Measurements from ENCODE around the gene LRCH3.
A peak's percentile ranks its signal among the peaks of the same experiment; 100 is the strongest.

Gene LRCH3

GRCh38 chr3:197833930-197834715, 43.1 kb downstream of the LRCH3 start:
- DNase-seq (ENCODE audit: low read depth in 2 of 3, low spot score in 2 of 3): no peak

DNA sequence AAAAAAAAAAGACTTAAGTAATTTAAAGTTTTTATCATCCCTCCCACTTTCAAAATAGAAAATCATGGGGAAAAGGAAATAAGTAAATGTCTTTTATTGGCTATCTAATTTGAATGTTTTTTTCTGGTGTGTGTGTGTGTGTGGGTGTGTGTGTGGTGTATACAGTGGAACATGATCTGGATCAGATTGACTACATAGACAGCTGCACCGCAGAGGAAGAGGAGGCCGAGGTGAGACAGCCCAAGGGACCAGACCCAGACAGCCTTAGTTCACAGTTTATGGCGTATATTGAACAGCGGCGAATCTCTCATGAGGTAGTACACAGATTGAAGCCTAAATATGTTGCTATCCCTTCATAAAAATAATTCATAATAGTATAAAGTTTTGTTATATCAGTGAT, 44.5 kb downstream of the LRCH3 start:
- no peak for DNase-seq (ENCODE audit: low read depth in 2 of 3, low spot score in 2 of 3)

DNA sequence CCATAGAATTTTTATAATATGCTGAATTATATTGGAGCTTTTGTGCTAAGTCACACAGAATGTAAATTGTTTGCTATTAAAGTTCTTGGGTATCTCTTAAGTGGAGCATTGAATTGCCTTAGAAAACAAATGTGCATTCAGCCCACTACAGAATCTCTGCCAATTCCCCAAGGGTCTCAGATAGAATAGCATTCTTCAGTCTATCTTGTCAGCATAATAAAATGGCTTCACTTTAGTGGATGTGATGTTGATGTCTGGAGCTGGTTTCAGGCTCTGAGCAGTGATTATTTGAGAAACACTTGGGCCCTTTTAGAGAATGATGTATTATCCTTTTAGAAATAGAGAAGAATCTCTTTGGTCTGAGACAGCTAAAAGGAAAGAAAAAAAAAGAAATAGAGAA, 45.2 kb downstream of the LRCH3 start:
- no peak for DNase-seq (ENCODE audit: low read depth in 2 of 3, low spot score in 2 of 3)

DNA sequence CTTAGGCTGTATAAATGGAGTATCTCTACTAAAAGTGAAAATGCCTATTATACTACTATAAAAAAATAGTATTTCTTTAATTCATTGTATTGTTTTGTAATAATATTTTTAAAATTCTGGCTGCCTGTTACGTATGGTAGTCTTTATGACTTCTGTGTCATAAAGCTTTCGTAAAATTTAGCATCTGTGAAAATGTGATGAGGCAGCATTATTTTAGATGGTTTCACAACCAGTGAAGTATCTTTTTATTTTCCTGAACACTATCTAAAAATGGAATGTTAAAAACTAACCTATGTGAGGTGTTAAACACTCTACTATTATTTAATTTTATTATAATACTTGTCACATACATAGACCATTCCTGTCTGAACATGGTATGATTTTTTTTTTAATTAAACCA, 46.2 kb downstream of the LRCH3 start:
- DNase-seq (ENCODE audit: low read depth in 2 of 3, low spot score in 2 of 3): no peak

GRCh38 chr3:197841789-197842188, 50.7 kb downstream of the LRCH3 start:
- DNase-seq (ENCODE audit: low read depth in 2 of 3, low spot score in 2 of 3): no peak

DNA sequence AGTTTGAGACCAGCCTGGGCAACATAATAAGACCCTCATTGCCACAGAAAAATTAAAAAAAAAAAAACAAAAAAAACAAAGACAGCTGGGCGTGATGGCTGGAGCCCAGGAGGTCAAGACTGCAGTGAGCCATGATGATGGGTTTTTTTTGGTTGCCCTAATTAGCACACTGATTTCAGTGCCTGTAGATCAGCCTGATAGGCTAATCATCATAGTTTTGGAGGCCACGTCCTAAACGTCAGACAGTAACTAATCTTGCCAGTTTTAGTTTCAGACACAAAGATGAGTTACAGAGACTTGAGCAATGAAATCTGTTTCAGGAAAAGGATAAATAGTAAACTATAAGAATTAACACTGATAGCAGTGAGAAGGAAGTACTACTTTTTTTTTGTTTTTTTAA, 55.4 kb downstream of the LRCH3 start:
- no peak for DNase-seq (ENCODE audit: low read depth in 2 of 3, low spot score in 2 of 3)

GRCh38 chr3:197847866-197848401, 56.9 kb downstream of the LRCH3 start:
- no peak for DNase-seq (ENCODE audit: low read depth in 2 of 3, low spot score in 2 of 3)

DNA sequence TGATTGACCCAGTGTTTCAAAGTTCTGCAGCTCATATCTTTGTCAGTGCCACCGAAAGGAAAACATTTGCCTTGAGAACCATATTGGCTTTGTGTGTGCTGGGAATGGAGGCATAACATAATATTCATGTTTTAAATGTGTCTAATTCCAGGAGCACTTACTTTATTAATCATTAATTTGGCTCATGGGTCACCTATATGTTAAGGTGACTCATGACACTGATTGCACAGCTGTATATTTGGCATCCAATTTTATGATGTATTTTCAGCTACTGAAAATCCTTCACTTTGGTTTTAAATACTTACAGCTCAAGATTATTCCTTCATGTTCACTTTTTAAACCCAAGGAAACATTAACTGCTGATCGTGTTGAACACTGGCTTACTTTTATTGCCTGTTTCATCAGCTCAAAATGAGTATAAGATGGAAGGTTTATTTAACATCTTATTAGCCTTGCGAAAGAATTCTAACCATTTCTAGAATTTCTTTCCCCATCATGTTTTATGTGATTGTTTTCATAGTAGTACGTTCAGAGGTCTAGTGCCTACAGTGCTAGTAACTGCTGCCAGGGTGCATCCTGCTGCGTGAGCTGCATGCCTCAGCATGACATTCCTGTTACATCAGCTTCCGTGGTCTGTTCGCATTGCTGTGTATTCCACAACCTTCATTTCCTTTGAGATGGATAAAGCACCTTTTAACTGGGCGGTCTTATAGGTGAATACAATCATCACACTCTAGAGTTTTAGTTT, 63.7 kb downstream of the LRCH3 start:
- DNase-seq (ENCODE audit: low read depth in 2 of 3, low spot score in 2 of 3): no peak

GRCh38 chr3:197855571-197855970, 64.5 kb downstream of the LRCH3 start:
- no peak for DNase-seq (ENCODE audit: low read depth in 2 of 3, low spot score in 2 of 3)

DNA sequence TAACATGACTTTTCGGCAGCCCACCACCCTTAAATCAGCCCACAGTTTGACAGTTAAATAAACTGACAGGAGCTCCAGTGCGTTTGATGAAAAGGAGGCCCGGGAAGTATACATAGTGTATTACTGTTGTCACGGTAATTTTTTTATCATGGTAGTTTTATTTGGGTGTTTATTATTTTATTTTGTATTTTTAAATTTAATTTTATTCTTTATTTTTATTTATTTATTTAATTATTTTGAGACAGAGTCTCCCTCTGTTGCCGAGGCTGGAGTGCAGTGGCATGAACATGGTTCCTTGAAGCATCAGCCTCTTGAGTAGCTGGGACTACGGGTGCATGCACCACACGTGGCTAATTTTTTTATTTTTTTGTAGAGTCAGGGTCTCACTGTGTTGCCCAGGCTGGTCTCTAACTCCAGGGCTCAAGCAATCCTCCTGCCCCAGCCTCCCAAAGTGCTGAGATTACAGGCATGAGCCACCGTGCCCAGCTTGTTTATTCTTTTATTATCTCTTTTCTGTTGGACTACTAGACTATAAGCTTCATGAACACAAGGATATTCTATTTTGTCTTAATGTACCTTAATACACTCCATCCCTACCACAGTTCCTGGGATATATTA, 65.3 kb downstream of the LRCH3 start:
- no peak for DNase-seq (ENCODE audit: low read depth in 2 of 3, low spot score in 2 of 3)

DNA sequence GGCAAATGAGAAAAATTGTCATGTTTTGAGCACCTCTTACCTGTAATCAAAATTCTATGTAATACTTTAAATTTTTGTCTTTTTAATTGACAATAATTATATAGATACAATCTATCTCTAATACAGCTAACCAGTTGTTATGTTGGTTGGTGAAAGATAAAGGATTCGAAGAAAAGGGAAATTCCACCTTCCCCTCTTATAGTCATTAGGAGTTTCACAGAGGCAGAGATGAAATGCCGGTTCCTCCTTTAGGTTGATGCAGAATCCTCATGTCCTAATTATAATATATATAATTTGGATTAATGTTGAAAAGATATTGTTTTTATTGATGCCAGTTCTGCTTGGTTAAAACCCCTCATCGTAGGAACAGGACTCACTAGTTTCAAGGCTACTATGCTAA, 67.1 kb downstream of the LRCH3 start:
- DNase-seq (ENCODE audit: low read depth in 2 of 3, low spot score in 2 of 3): no peak

- DNase-seq (ENCODE audit: low read depth in 2 of 3, low spot score in 2 of 3): no peak
Observed at GRCh38 chr3:197858598-197858997, 67.5 kb downstream of the LRCH3 start.

DNA sequence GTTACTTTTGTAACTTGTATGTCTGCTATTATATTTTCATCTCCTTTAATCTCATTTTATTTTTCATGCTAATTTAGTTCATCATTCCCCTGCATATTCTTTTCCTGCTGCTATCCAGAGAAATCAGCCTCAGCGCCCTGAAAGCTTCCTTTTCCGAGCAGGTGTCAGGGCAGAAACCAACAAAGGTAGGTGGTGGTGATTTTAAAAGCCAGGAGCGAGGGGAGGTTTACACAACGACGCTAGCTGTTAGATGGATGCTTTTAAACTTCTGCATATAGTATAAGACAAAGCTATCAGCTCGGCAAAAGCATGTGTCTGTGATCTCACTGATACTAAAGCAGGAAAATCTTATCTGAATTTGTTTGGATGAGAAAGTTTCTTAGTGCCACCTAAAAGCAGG, 75.0 kb downstream of the LRCH3 start:
- DNase-seq (ENCODE audit: low read depth in 2 of 3, low spot score in 2 of 3): no peak

- no peak for DNase-seq (ENCODE audit: low read depth in 2 of 3, low spot score in 2 of 3)
Observed at GRCh38 chr3:197873329-197873728, 82.3 kb downstream of the LRCH3 start.

- DNase-seq (ENCODE audit: low read depth in 2 of 3, low spot score in 2 of 3): no peak
Observed at GRCh38 chr3:197874064-197874463, 83.0 kb downstream of the LRCH3 start.

- no peak for DNase-seq (ENCODE audit: low read depth in 2 of 3, low spot score in 2 of 3)
Observed at GRCh38 chr3:197874653-197875052, 83.6 kb downstream of the LRCH3 start.

GRCh38 chr3:197877902-197878301, 86.8 kb downstream of the LRCH3 start:
- DNase-seq (ENCODE audit: low read depth in 2 of 3, low spot score in 2 of 3): no peak

- peak; percentile 36 to 52 (median 49) for DNase-seq (ENCODE audit: low read depth in 2 of 3, low spot score in 2 of 3)
Observed at GRCh38 chr3:197878427-197878826, 87.4 kb downstream of the LRCH3 start.

DNA sequence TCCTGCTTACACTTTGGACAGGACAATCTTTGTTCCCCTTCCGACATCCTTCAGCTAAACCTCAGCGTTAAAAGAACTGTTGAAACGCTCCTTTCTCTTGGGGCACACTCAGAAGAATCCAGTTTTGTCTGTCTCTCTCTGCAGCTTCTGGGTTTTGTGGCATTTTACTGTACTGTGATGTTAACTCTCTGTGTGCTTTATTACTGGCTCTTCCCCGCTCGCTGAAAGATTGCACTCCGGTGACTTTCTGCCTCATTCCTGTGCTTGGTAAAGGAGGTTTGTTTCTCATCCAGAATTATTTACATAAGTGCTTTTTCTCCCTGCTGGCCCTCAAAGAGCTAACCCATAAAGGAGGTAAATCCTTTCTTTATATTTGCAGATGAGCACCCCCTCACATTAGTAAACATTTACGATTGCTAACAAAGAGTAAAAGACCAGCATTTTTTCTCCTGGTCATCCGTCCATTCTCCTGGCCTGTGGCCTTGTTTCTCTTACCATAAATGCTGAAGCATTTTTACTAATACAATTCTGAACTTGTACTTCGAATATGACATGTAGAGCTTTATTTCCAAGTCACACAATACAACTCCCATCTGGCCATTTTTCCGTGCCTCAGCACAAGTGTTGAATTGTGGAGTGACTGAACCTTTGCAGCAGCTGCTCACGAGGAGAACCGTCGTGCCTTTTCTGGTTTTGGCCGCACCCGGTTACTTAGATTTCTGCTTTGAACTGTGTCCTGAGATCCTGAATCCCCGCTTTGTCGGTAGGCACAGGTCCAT, 89.6 kb downstream of the LRCH3 start:
- no peak for DNase-seq (ENCODE audit: low read depth in 2 of 3, low spot score in 2 of 3)

- DNase-seq (ENCODE audit: low read depth in 2 of 3, low spot score in 2 of 3): no peak
Observed at GRCh38 chr3:197881270-197881969, 90.4 kb downstream of the LRCH3 start.

DNA sequence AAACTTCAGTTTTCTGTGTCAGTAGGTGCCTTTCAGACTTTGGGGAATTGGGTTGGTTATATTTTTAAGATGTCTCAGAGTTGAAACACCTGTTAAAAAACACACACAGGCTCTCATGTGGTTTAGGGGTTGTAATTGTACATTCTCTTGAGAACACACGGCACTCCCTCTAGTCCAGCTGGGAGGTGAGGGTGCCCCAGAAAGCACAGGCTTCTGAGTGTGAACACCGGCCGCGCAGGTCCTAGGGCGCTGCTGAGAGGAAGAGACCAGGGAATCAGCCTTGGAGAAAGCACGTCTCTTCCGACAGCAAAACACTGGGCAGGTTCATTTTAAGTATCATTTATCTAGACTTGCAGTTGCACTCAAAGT, 90.9 kb downstream of the LRCH3 start:
- no peak for DNase-seq (ENCODE audit: low read depth in 2 of 3, low spot score in 2 of 3)
